ENCODE measurements around the gene ZMYND8.
"Not testable (repeated sequence)": the region's sequence is repeated elsewhere in the genome, so short reads cannot be mapped to it uniquely, and the experiment has no call there.

ZMYND8 gene

GRCh38 chr20:47262365-47263013 is 94.0 kb downstream of the ZMYND8 start:
- Histone ChIP-seq H3K79me2 (ENCODE audit: low read length) (peaks cover 91% of the 10 kb centered on the region), H2AFZ (ENCODE audit: low read length) (no peak overlapping the region), H4K20me1 (ENCODE audit: insufficient read depth, low read length) (no peaks in the 10 kb centered on the region), H3K36me3 (replicated peaks; ENCODE audit: insufficient read depth, low read length) (0 out of 2 replicates have a peak, but pooled peaks cover 9% of the 10 kb centered on the region), H3K27ac (ENCODE audit: low read length) (peak overlapping the region; percentile 92), H3K9me3 (replicated peaks; ENCODE audit: insufficient read depth, low read length) (no peaks in the 10 kb centered on the region), H3K9me2 (replicated peaks; ENCODE audit: insufficient read depth, low read length) (no peaks in the 10 kb centered on the region), H3K4me1 (ENCODE audit: low read length) (peaks cover 69% of the 10 kb centered on the region), H3K9ac (ENCODE audit: low read length) (peak overlapping the region; percentile 54), H3K4me3 (ENCODE audit: low read length) (peak overlapping the region; percentile 41), H3K4me2 (ENCODE audit: low read depth, low read length) (peak overlapping the region; percentile 94), H3F3A (ENCODE audit: insufficient read depth, low read length) (peaks cover 32% of the 10 kb centered on the region), H3K27me3 (replicated peaks; ENCODE audit: insufficient read depth, low read length) (no peaks in the 10 kb centered on the region)
- peak; percentile 82 for DNase-seq
- TF ChIP-seq CTCF (IDR thresholded peaks at IDR 0.05; ENCODE audit: low read length) (no peak), EZH2 (optimal IDR thresholded peaks at IDR 0.05; ENCODE audit: low read depth, low read length) (no peak), EZH2phosphoT487 (IDR thresholded peaks at IDR 0.05; ENCODE audit: low read length) (no peak)

DNA sequence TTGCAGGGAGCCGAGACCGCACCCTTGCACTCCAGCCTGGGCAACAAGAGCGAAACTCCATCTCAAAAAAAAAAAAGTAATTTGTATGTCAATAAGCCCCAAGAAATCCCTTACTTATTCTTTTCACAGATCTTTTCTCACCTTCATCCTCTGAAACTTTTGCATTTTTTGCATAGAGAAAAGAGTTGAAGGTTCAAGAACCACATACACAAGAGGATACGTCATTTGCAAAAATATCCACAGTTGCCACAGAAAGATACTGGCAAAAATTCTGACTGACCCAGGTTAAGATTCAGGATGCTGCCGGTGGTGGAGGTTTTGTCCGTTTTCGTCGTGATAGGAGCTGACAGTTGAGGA is 94.5 kb downstream of the ZMYND8 start:
- no peaks in the 10 kb centered on the region for H3K27me3 ChIP-seq (replicated peaks; ENCODE audit: insufficient read depth, low read length)
- no peaks in the 10 kb centered on the region for H4K20me1 ChIP-seq (ENCODE audit: insufficient read depth, low read length)
- peaks cover 32% of the 10 kb centered on the region for H3F3A ChIP-seq (ENCODE audit: insufficient read depth, low read length)
- peaks cover 91% of the 10 kb centered on the region for H3K79me2 ChIP-seq (ENCODE audit: low read length)
- DNase-seq = peak; percentile 15
- H3K9me2 ChIP-seq (replicated peaks; ENCODE audit: insufficient read depth, low read length) = no peaks in the 10 kb centered on the region
- peak overlapping the region; percentile 92 for H3K27ac ChIP-seq (ENCODE audit: low read length)
- TF ChIP-seq EZH2phosphoT487 (IDR thresholded peaks at IDR 0.05; ENCODE audit: low read length) (no peak), CTCF (IDR thresholded peaks at IDR 0.05; ENCODE audit: low read length) (no peak), EZH2 (optimal IDR thresholded peaks at IDR 0.05; ENCODE audit: low read depth, low read length) (no peak)
- peaks cover 64% of the 10 kb centered on the region for H3K4me1 ChIP-seq (ENCODE audit: low read length)
- peak overlapping the region; percentile 41 for H3K4me3 ChIP-seq (ENCODE audit: low read length)
- H3K9me3 ChIP-seq (replicated peaks; ENCODE audit: insufficient read depth, low read length) = no peaks in the 10 kb centered on the region
- 0 out of 2 replicates have a peak, but pooled peaks cover 9% of the 10 kb centered on the region for H3K36me3 ChIP-seq (replicated peaks; ENCODE audit: insufficient read depth, low read length)
- H3K4me2 ChIP-seq (ENCODE audit: low read depth, low read length) = peak overlapping the region; percentile 94
- peak overlapping the region; percentile 54 for H3K9ac ChIP-seq (ENCODE audit: low read length)
- H2AFZ ChIP-seq (ENCODE audit: low read length) = no peak overlapping the region

GRCh38 chr20:47261161-47261774 is 95.2 kb downstream of the ZMYND8 start:
- peak overlapping the region; percentile 92; the same call in 1 of the 2 replicates for H3K27ac ChIP-seq (ENCODE audit: low read length)
- H3K9ac ChIP-seq (ENCODE audit: low read length); H3K27me3 ChIP-seq (replicated peaks; ENCODE audit: insufficient read depth, low read length); H4K20me1 ChIP-seq (ENCODE audit: insufficient read depth, low read length); H2AFZ ChIP-seq (ENCODE audit: low read length); H3K4me3 ChIP-seq (ENCODE audit: low read length); H3K36me3 ChIP-seq (replicated peaks; ENCODE audit: insufficient read depth, low read length); H3K9me2 ChIP-seq (replicated peaks; ENCODE audit: insufficient read depth, low read length); H3K9me3 ChIP-seq (replicated peaks; ENCODE audit: insufficient read depth, low read length); DNase-seq: not testable (repeated sequence)
- peaks cover 90% of the 10 kb centered on the region for H3K79me2 ChIP-seq (ENCODE audit: low read length)
- peak overlapping the region; percentile 94 for H3K4me2 ChIP-seq (ENCODE audit: low read depth, low read length)
- peaks cover 32% of the 10 kb centered on the region for H3F3A ChIP-seq (ENCODE audit: insufficient read depth, low read length)
- H3K4me1 ChIP-seq (ENCODE audit: low read length) = peaks cover 56% of the 10 kb centered on the region

DNA sequence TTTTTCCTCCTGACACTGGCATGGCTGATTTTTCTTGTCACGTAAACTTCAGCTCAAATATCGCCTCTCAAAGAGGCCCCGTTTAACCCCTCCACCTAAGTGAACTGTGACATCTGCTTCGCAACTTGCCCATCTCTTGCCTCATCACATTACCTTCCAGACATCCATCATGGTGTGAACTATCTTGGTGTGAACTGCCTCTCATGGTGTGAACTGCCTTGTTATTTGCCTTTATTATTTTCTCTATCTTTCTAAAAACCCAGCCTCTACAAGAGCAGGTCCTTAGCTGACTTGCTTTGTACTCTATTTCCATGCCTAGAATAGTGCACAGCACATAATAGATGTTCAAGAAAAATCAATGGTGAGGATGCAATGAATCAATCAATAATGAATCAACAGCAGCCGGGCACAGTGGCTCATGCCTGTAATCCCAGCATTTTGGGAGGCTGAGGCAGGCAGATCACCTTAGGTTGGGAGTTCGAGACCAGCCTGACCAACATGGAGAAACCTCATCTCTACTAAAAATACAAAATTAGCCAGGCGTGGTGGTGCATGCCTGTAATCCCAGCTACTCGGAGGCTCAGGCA is 95.9 kb downstream of the ZMYND8 start:
- H3K27ac ChIP-seq (ENCODE audit: low read length) = not testable (repeated sequence)

More for the DNA sequence above, 95.9 kb downstream of the ZMYND8 start:
- not testable (repeated sequence) for H3K9me3 ChIP-seq (replicated peaks; ENCODE audit: insufficient read depth, low read length); DNase-seq; H3K4me3 ChIP-seq (ENCODE audit: low read length); H3K27me3 ChIP-seq (replicated peaks; ENCODE audit: insufficient read depth, low read length); H3K4me2 ChIP-seq (ENCODE audit: low read depth, low read length); H3K9me2 ChIP-seq (replicated peaks; ENCODE audit: insufficient read depth, low read length); H3K36me3 ChIP-seq (replicated peaks; ENCODE audit: insufficient read depth, low read length); H3K9ac ChIP-seq (ENCODE audit: low read length); H2AFZ ChIP-seq (ENCODE audit: low read length); H4K20me1 ChIP-seq (ENCODE audit: insufficient read depth, low read length)
- Histone ChIP-seq H3F3A (ENCODE audit: insufficient read depth, low read length) (peaks cover 32% of the 10 kb centered on the region), H3K4me1 (ENCODE audit: low read length) (peaks cover 51% of the 10 kb centered on the region), H3K79me2 (ENCODE audit: low read length) (peaks cover 87% of the 10 kb centered on the region)
